ENCODE measurements around the gene RNF146. TPM values are rescaled to one million over a fixed set of nuclear protein-coding genes. Genes with fewer than 3 reads are reported as not detected.

The RNF146 gene, protein sequence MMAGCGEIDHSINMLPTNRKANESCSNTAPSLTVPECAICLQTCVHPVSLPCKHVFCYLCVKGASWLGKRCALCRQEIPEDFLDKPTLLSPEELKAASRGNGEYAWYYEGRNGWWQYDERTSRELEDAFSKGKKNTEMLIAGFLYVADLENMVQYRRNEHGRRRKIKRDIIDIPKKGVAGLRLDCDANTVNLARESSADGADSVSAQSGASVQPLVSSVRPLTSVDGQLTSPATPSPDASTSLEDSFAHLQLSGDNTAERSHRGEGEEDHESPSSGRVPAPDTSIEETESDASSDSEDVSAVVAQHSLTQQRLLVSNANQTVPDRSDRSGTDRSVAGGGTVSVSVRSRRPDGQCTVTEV
- total RNA-seq (2021; ENCODE audit: unreplicated experiment) = 43.1 TPM
- 31.8 TPM for polyA plus RNA-seq (2012; ENCODE audit: insufficient read length)
- percentile 96 among the genes with signal in this experiment for Bru-seq, nascent RNA
- percentile 97 among the genes with signal in this experiment for BruChase-seq, experiment 1, labeled RNA remaining after a 2-hour chase
- percentile 79 among the genes with signal in this experiment for BruChase-seq, experiment 2, labeled RNA remaining after a 6-hour chase
- long read RNA-seq, transcript RNF146-204 (4 exons, 884 nt) = major isoform, 5 of 30 reads
- long read RNA-seq, transcript RNF146-203 (3 exons, 2,369 nt) = major isoform, 5 of 30 reads
- long read RNA-seq, partial matches to known transcripts = 1 of 30 reads
- long read RNA-seq, other reads (novel, unspliced or antisense) = 11 of 30 reads

DNA sequence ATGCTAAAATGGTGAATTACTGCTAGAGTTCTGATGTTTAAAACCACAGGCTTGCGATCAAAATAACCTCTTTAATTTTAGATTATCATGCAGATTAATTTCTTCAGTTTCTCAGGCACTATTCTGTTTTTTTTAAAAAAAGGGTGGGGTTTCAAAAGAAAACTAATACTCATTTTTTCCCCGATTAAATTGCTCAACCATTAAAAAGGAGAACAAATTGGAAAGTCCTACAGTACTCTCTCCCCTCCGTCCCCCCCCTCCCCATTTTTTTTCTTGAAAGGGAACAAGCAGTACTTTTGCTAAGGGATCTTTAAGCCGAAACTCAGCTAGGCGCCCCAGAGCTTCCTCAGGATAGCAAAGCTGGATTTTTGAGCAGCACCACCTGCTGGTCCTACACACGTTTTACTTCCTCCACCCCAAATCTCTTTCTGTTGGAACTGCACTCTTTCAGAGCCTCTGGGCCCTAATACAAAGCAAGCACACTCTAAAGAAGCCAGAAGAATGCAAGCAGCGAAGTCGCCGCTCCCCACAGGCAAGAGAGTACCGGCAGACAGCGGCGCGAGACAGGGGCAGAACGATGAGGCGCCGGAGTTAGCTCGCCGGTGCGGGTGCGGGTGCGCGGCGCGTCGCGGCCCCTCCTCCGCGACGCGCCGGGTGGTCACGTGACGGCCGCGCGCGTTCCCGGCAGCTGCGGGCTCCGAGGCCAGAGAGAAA lies at the start of gene RNF146:
Gene RNF146 (plus strand): TSS at position 687 of the 714 bp plus-strand sequence. CDS start 13,475 bp downstream, outside the sequence.
- CTCF ChIA-PET = interaction anchor here (0.6 to 1.3 kb wide), 11 partner anchors 9 to 1601 kb away, joined by 3 to 10 read pairs (median 3); partner anchors contain the start of gene RSPO3

GRCh38 chr6:127219869-127220268 lies 46.8 kb upstream of the RNF146 start:
- ATAC-seq (no peak), DNase-seq (ENCODE audit: low read depth, low spot score) (no peak)
- Histone ChIP-seq H3K4me1 (ENCODE audit: control insufficient read depth, insufficient read depth, low read length) (no peaks in the 10 kb centered on the region), H3K27ac (ENCODE audit: low read length) (no peak overlapping the region), H3K27me3 (ENCODE audit: control insufficient read depth, insufficient read depth, low read length) (peaks cover 4% of the 10 kb centered on the region; the same call in 1 of the 2 replicates), H3K4me3 (ENCODE audit: low read depth in 2 of 2, low read length in 2 of 2) (no peak overlapping the region), H3K36me3 (ENCODE audit: control insufficient read depth, insufficient read depth, low read length) (no peaks in the 10 kb centered on the region), H3K9me3 (ENCODE audit: control insufficient read depth, insufficient read depth, low read depth, low read length) (no peaks in the 10 kb centered on the region)
- TF ChIP-seq POLR2AphosphoS5 (IDR thresholded peaks at IDR 0.05; ENCODE audit: low read depth, low read length) = no peak
- no peak for TF ChIP-seq SIN3A (IDR thresholded peaks at IDR 0.05; ENCODE audit: borderline replicate concordance, insufficient read depth, low read depth, low read length)
- in situ Hi-C loops (cut with HindIII; ENCODE audit: low pct_unique_long_range_greater_than_20kb, low sequenced_read_pairs) = no loop called here
- no TSS peak for BruUV-seq (replicated peaks)
- intact Hi-C loops (cut with micrococcal nuclease; ENCODE audit: unreplicated experiment) = no loop called here
- ChIA-PET CTCF (no interaction called here), POLR2A (no interaction called here)

More for the DNA sequence above, at the start of gene RNF146:
- peaks cover 16% of the 10 kb centered on the region for H3K27me3 ChIP-seq (ENCODE audit: control insufficient read depth, insufficient read depth, low read length)
- peak within 1 kb of the TSS; percentile 92 for H3K27ac ChIP-seq (ENCODE audit: low read length)
- BruUV-seq (replicated peaks) = TSS peak; percentile 69
- DNase-seq (ENCODE audit: low read depth, low spot score) (peak; percentile 74), ATAC-seq (peak; percentile 93)
- no peaks in the 10 kb centered on the region for H3K9me3 ChIP-seq (ENCODE audit: control insufficient read depth, insufficient read depth, low read depth, low read length)
- POLR2A ChIA-PET = interaction anchor here (0.5 to 0.6 kb wide), 6 partner anchors 13 to 1447 kb away, joined by 3 to 6 read pairs (median 4); no protein-coding TSS in a partner anchor
- intact Hi-C loops (cut with micrococcal nuclease; ENCODE audit: unreplicated experiment) (no loop called here), in situ Hi-C loops (cut with HindIII; ENCODE audit: low pct_unique_long_range_greater_than_20kb, low sequenced_read_pairs) (no loop called here)
- H3K4me3 ChIP-seq (ENCODE audit: low read depth in 2 of 2, low read length in 2 of 2) = peak within 1 kb of the TSS; percentile 77 to 97
- TF ChIP-seq, protein P1, sequence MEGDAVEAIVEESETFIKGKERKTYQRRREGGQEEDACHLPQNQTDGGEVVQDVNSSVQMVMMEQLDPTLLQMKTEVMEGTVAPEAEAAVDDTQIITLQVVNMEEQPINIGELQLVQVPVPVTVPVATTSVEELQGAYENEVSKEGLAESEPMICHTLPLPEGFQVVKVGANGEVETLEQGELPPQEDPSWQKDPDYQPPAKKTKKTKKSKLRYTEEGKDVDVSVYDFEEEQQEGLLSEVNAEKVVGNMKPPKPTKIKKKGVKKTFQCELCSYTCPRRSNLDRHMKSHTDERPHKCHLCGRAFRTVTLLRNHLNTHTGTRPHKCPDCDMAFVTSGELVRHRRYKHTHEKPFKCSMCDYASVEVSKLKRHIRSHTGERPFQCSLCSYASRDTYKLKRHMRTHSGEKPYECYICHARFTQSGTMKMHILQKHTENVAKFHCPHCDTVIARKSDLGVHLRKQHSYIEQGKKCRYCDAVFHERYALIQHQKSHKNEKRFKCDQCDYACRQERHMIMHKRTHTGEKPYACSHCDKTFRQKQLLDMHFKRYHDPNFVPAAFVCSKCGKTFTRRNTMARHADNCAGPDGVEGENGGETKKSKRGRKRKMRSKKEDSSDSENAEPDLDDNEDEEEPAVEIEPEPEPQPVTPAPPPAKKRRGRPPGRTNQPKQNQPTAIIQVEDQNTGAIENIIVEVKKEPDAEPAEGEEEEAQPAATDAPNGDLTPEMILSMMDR (IDR thresholded peaks at IDR 0.05) = peak; percentile 94
- TF ChIP-seq TCF7L2 (IDR thresholded peaks at IDR 0.05; ENCODE audit: low read depth, low read length) (no peak), POLR2AphosphoS5 (IDR thresholded peaks at IDR 0.05; ENCODE audit: low read depth, low read length) (no peak)
- H3K4me1 ChIP-seq (ENCODE audit: control insufficient read depth, insufficient read depth, low read length) = peaks cover 19% of the 10 kb centered on the region
- no peaks in the 10 kb centered on the region; the same call in 1 of the 2 replicates for H3K36me3 ChIP-seq (ENCODE audit: control insufficient read depth, insufficient read depth, low read length)

DNA sequence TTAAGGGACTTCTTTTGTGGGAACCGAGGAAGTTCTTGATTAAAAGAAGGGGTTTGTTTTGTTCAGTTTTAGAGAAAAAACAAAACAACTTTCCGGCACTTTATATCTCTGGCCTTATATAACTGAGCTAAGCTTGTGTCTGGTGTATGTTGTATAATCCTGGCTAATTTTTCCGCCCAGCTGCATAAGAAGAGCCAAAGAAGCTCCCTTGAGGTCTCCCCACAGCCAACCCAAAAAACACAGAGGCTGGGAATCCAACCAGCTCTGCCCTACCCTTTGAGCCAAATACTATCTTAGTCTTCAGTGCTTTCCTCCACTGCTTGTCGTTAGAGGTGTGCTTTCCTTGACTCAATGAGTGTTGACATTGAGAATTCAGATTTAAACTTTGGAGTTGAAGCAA lies 45.5 kb upstream of the RNF146 start:
- intact Hi-C loops (cut with micrococcal nuclease; ENCODE audit: unreplicated experiment) (no loop called here), in situ Hi-C loops (cut with HindIII; ENCODE audit: low pct_unique_long_range_greater_than_20kb, low sequenced_read_pairs) (no loop called here)
- Histone ChIP-seq H3K36me3 (ENCODE audit: control insufficient read depth, insufficient read depth, low read length) (no peaks in the 10 kb centered on the region), H3K27ac (ENCODE audit: low read length) (no peak overlapping the region), H3K27me3 (ENCODE audit: control insufficient read depth, insufficient read depth, low read length) (peaks cover 5% of the 10 kb centered on the region), H3K9me3 (ENCODE audit: control insufficient read depth, insufficient read depth, low read depth, low read length) (no peaks in the 10 kb centered on the region), H3K4me3 (ENCODE audit: low read depth in 2 of 2, low read length in 2 of 2) (no peak overlapping the region), H3K4me1 (ENCODE audit: control insufficient read depth, insufficient read depth, low read length) (no peaks in the 10 kb centered on the region)
- ChIA-PET POLR2A (no interaction called here), CTCF (no interaction called here)
- BruUV-seq (replicated peaks) = no TSS peak
- DNase-seq (ENCODE audit: low read depth, low spot score) (no peak), ATAC-seq (no peak)
- TF ChIP-seq, protein P1 (IDR thresholded peaks at IDR 0.05) = no peak
- TF ChIP-seq SIN3A (IDR thresholded peaks at IDR 0.05; ENCODE audit: borderline replicate concordance, insufficient read depth, low read depth, low read length) (no peak), POLR2AphosphoS5 (IDR thresholded peaks at IDR 0.05; ENCODE audit: low read depth, low read length) (no peak), TCF7L2 (IDR thresholded peaks at IDR 0.05; ENCODE audit: low read depth, low read length) (no peak)
- TF ChIP-seq, protein P2, sequence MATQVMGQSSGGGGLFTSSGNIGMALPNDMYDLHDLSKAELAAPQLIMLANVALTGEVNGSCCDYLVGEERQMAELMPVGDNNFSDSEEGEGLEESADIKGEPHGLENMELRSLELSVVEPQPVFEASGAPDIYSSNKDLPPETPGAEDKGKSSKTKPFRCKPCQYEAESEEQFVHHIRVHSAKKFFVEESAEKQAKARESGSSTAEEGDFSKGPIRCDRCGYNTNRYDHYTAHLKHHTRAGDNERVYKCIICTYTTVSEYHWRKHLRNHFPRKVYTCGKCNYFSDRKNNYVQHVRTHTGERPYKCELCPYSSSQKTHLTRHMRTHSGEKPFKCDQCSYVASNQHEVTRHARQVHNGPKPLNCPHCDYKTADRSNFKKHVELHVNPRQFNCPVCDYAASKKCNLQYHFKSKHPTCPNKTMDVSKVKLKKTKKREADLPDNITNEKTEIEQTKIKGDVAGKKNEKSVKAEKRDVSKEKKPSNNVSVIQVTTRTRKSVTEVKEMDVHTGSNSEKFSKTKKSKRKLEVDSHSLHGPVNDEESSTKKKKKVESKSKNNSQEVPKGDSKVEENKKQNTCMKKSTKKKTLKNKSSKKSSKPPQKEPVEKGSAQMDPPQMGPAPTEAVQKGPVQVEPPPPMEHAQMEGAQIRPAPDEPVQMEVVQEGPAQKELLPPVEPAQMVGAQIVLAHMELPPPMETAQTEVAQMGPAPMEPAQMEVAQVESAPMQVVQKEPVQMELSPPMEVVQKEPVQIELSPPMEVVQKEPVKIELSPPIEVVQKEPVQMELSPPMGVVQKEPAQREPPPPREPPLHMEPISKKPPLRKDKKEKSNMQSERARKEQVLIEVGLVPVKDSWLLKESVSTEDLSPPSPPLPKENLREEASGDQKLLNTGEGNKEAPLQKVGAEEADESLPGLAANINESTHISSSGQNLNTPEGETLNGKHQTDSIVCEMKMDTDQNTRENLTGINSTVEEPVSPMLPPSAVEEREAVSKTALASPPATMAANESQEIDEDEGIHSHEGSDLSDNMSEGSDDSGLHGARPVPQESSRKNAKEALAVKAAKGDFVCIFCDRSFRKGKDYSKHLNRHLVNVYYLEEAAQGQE (IDR thresholded peaks at IDR 0.05; ENCODE audit: insufficient read depth in 1 of 2, low read depth in 2 of 2, low read length in 1 of 2) = no peak
